Neural cell (in vitro differentiated cells): ENCODE data around the gene OCIAD1. TPM values are rescaled to one million over a fixed set of nuclear protein-coding genes. Genes with fewer than 3 reads are reported as not detected.

Source experiments
- H2AFZ ChIP-seq: fragments of 200-600, 300-800 bp; sonication (generic), shearing (Covaris generic); 2 replicates; pipeline ENCODE4 v1.6.0; 2014; ENCODE audit warnings: low read depth, mild to moderate bottlenecking, antibody characterized with exemption, low read length, moderate library complexity
- H3F3A ChIP-seq: fragments of 200-600 bp; shearing (Covaris generic); 2 replicates; pipeline ENCODE4 v1.6.1; 2016; ENCODE audit warnings: mild to moderate bottlenecking, moderate library complexity, mixed read lengths, antibody characterized with exemption, low read length; ENCODE audit not compliant: insufficient read depth, poor library complexity, severe bottlenecking
- H3K27ac ChIP-seq: fragments of 200-600, 300-800 bp; sonication (generic), shearing (Covaris generic); 2 replicates; pipeline ENCODE4 v1.5.1; 2014; ENCODE audit warnings: mild to moderate bottlenecking, low read length, moderate library complexity
- H3K27me3 ChIP-seq: fragments of 300-800, 200-600 bp; sonication (generic), shearing (Covaris generic); 2 replicates; pipeline ENCODE4 v1.6.0; 2014; ENCODE audit warnings: mild to moderate bottlenecking, low read depth, low read length, moderate library complexity; ENCODE audit not compliant: insufficient read depth
- H3K36me3 ChIP-seq: fragments of 300-800, 200-600 bp; sonication (generic), shearing (Covaris generic); 2 replicates; pipeline ENCODE4 v1.5.1; 2014; ENCODE audit warnings: mild to moderate bottlenecking, antibody characterized with exemption, low read length, moderate library complexity; ENCODE audit not compliant: insufficient read depth
- H3K4me2 ChIP-seq: fragments of 300-800, 200-600 bp; sonication (generic), shearing (Covaris generic); 2 replicates; pipeline ENCODE4 v1.6.0; 2014; ENCODE audit warnings: mild to moderate bottlenecking, low read length
- H3K4me3 ChIP-seq: fragments of 300-800, 200-600 bp; sonication (generic), shearing (Covaris generic); 2 replicates; pipeline ENCODE4 v1.5.1; 2014; ENCODE audit warnings: mild to moderate bottlenecking, low read length, moderate library complexity
- H3K79me2 ChIP-seq: fragments of 200-600 bp; shearing (Covaris generic); replicated peaks from 2 replicates; pipeline ENCODE4 v1.6.0; 2014; ENCODE audit warnings: mild to moderate bottlenecking, low read length, moderate library complexity; ENCODE audit not compliant: insufficient read depth
- H3K9ac ChIP-seq: fragments of 300-800, 200-600 bp; sonication (generic), shearing (Covaris generic); 2 replicates; pipeline ENCODE4 v1.6.1; 2016; ENCODE audit warnings: mild to moderate bottlenecking, low read length, mixed read lengths
- H3K9me2 ChIP-seq: fragments of 200-600 bp; shearing (Covaris generic); 2 replicates; pipeline ENCODE4 v1.6.1; 2016; ENCODE audit warnings: mild to moderate bottlenecking, low read length, mixed read lengths; ENCODE audit not compliant: insufficient read depth
- H3K9me3 ChIP-seq: fragments of 200-600, 300-800 bp; sonication (generic), shearing (Covaris generic); 2 replicates; pipeline ENCODE4 v1.6.1; 2016; ENCODE audit warnings: mild to moderate bottlenecking, mixed run types, low read length, moderate library complexity, mixed read lengths
- H4K20me1 ChIP-seq: fragments of 200-600 bp; shearing (Covaris generic); 2 replicates; pipeline ENCODE4 v1.6.1; 2016; ENCODE audit warnings: mild to moderate bottlenecking, mixed run types; ENCODE audit not compliant: insufficient read depth
- CTCF ChIP-seq: fragments of 450-650 bp; IDR thresholded peaks from 2 replicates; pipeline ENCODE4 v1.5.1; 2014; ENCODE audit warnings: antibody characterized with exemption, mild to moderate bottlenecking, moderate library complexity; ENCODE audit not compliant: poor library complexity, severe bottlenecking
- EP300 ChIP-seq: fragments of 450-650 bp; conservative IDR thresholded peaks from 2 replicates; pipeline ENCODE4 v1.6.1; 2014; ENCODE audit warnings: antibody characterized with exemption, mild to moderate bottlenecking, moderate library complexity; ENCODE audit not compliant: poor library complexity, severe bottlenecking
- EZH2 ChIP-seq: fragments of 200-600, 300-800 bp; shearing (Covaris generic), sonication (generic); IDR thresholded peaks from 2 replicates; pipeline ENCODE4 v1.6.1; 2014; ENCODE audit warnings: antibody characterized with exemption, low read length, borderline replicate concordance, mild to moderate bottlenecking; ENCODE audit not compliant: insufficient read depth, poor library complexity, severe bottlenecking
- MXI1 ChIP-seq: fragments of 450-650 bp; conservative IDR thresholded peaks from 2 replicates; pipeline ENCODE4 v1.6.1; 2014; ENCODE audit warnings: antibody characterized with exemption, mild to moderate bottlenecking; ENCODE audit not compliant: poor library complexity, severe bottlenecking
- POLR2AphosphoS5 ChIP-seq: IDR thresholded peaks from 2 replicates; pipeline ENCODE4 v1.6.1; 2012
- RAD21 ChIP-seq: fragments of 450-650 bp; conservative IDR thresholded peaks from 2 replicates; pipeline ENCODE4 v1.6.1; 2014; ENCODE audit warnings: antibody characterized with exemption, mild to moderate bottlenecking, moderate library complexity
- SMC3 ChIP-seq: fragments of 450-650 bp; conservative IDR thresholded peaks from 2 replicates; pipeline ENCODE4 v1.6.1; 2014; ENCODE audit warnings: antibody characterized with exemption, mild to moderate bottlenecking, moderate library complexity; ENCODE audit not compliant: poor library complexity
- TAF1 ChIP-seq: IDR thresholded peaks from 2 replicates; pipeline ENCODE4 v1.6.1; 2012; ENCODE audit warnings: low read depth
- polyA plus RNA-seq: library from polyadenylated mRNA; depleted of rRNA; stranded (reverse); fragments of >200 nt; gene quantifications from 2 replicates; pipeline ENCODE4 v1.2.3, GENCODE V29; 2014
- TF ChIP-seq, protein P1 (sequence below): IDR thresholded peaks from 2 replicates; pipeline ENCODE4 v1.6.1; 2012; ENCODE audit warnings: borderline replicate concordance

The OCIAD1 gene
- polyA plus RNA-seq, 1 donor from 2014 or later: 449 TPM

DNA sequence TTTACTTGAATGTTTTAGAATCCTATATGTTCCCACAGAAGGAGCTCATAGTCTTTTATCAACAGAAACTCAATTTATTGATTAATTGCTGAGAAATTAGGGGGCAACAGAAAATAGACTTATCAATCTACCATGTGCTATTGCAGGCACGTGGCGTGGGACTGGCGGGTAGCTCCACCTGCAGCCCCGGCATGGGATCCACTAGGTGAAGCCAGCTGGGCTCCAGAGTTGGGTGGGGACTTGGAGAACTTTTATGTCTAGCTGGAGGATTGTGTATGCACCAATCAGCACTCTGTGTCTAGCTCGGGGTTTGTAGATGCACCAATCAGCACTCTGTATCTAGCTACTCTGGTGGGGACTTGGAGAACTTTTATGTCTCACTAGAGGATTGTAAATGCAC, 3.3 kb upstream of the OCIAD1 start:
- Histone ChIP-seq H3K27me3 (no peaks in the 10 kb centered on the region), H3K4me2 (no peak overlapping the region), H2AFZ (no peak overlapping the region), H4K20me1 (no peaks in the 10 kb centered on the region), H3K36me3 (no peaks in the 10 kb centered on the region), H3K79me2 (peaks cover 14% of the 10 kb centered on the region), H3K4me3 (no peak overlapping the region), H3K9me3 (no peaks in the 10 kb centered on the region), H3K9ac (no peak overlapping the region), H3K27ac (no peak overlapping the region), H3K9me2 (no peaks in the 10 kb centered on the region), H3F3A (peaks cover 9% of the 10 kb centered on the region)
- TF ChIP-seq EP300: no peak
- TF ChIP-seq POLR2AphosphoS5: no peak
- no peak for TF ChIP-seq TAF1
- no peak for TF ChIP-seq CTCF
- no peak for TF ChIP-seq EZH2

DNA sequence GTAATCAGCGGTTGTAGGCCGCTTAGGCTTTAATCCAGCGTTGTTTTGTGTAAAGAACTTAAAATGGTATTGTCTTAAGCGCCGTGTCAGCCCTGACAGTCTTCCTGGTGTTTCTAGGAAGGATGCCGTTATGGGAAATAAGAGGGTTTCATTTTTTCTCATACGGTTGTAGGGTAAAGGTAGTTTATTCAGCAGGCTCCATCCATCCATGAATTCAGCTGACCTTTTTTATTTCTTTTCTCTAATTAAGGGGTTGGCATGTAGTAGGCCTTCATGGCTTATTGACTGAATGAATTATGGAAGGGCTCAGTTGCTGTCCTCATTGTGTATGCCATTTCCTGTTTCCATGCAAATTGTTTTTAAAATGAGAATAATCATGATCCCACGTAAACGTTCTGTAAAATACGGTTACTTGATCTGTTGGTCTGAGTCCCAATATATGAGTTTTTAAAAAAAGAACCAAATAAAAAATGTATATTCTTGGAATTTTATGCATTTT, 693 bp downstream of the OCIAD1 start:
- Histone ChIP-seq H3K9ac (peak overlapping the region; percentile 99), H3F3A (peaks cover 9% of the 10 kb centered on the region), H3K9me3 (no peaks in the 10 kb centered on the region), H3K4me3 (peak overlapping the region; percentile 84), H3K27me3 (no peaks in the 10 kb centered on the region), H3K79me2 (peaks cover 28% of the 10 kb centered on the region), H3K36me3 (peaks cover 4% of the 10 kb centered on the region), H3K4me2 (peak overlapping the region; percentile 95), H3K27ac (peak overlapping the region; percentile 99), H4K20me1 (no peaks in the 10 kb centered on the region), H3K9me2 (no peaks in the 10 kb centered on the region), H2AFZ (peak overlapping the region; percentile 97)
- TF ChIP-seq POLR2AphosphoS5 (no peak), TAF1 (peak; percentile 15)

GRCh38 chr4:48832571-48832970, 1.7 kb downstream of the OCIAD1 start:
- Histone ChIP-seq H3K79me2 (peaks cover 32% of the 10 kb centered on the region), H4K20me1 (no peaks in the 10 kb centered on the region), H3K4me2 (peak overlapping the region; percentile 95), H2AFZ (no peak overlapping the region), H3K9ac (peak overlapping the region; percentile 99), H3K9me3 (no peaks in the 10 kb centered on the region), H3F3A (peaks cover 9% of the 10 kb centered on the region), H3K4me3 (peak overlapping the region; percentile 84), H3K27ac (no peak overlapping the region), H3K27me3 (no peaks in the 10 kb centered on the region), H3K36me3 (peaks cover 4% of the 10 kb centered on the region), H3K9me2 (no peaks in the 10 kb centered on the region)
- TF ChIP-seq CTCF: no peak
- TF ChIP-seq EZH2: no peak
- TF ChIP-seq, protein P1, sequence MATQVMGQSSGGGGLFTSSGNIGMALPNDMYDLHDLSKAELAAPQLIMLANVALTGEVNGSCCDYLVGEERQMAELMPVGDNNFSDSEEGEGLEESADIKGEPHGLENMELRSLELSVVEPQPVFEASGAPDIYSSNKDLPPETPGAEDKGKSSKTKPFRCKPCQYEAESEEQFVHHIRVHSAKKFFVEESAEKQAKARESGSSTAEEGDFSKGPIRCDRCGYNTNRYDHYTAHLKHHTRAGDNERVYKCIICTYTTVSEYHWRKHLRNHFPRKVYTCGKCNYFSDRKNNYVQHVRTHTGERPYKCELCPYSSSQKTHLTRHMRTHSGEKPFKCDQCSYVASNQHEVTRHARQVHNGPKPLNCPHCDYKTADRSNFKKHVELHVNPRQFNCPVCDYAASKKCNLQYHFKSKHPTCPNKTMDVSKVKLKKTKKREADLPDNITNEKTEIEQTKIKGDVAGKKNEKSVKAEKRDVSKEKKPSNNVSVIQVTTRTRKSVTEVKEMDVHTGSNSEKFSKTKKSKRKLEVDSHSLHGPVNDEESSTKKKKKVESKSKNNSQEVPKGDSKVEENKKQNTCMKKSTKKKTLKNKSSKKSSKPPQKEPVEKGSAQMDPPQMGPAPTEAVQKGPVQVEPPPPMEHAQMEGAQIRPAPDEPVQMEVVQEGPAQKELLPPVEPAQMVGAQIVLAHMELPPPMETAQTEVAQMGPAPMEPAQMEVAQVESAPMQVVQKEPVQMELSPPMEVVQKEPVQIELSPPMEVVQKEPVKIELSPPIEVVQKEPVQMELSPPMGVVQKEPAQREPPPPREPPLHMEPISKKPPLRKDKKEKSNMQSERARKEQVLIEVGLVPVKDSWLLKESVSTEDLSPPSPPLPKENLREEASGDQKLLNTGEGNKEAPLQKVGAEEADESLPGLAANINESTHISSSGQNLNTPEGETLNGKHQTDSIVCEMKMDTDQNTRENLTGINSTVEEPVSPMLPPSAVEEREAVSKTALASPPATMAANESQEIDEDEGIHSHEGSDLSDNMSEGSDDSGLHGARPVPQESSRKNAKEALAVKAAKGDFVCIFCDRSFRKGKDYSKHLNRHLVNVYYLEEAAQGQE: no peak
- no peak for TF ChIP-seq MXI1
- no peak for TF ChIP-seq RAD21
- no peak for TF ChIP-seq POLR2AphosphoS5
- TF ChIP-seq TAF1: no peak
- TF ChIP-seq EP300: no peak
- no peak for TF ChIP-seq SMC3
